Transverse colon (tissue), 4 donors: ENCODE data around the gene SLC22A3. TPM values are rescaled to one million over a fixed set of nuclear protein-coding genes. Genes with fewer than 3 reads are reported as not detected.

ENCODE experiments used
- DNase-seq: peaks from one replicate; pipeline ENCODE4 v3.0.0-alpha.2; 2019
- H3K27ac ChIP-seq, 4 donors: fragments of 200-600 bp; sonication (generic); 2 replicates each; pipeline ENCODE4 v1.5.1; 2016 to 2018; ENCODE audit warnings: inconsistent platforms in 4 of 4
- H3K27me3 ChIP-seq: fragments of 200-600 bp; sonication (generic); 2 replicates; pipeline ENCODE4 v1.5.1; 2017; ENCODE audit warnings: inconsistent platforms
- H3K36me3 ChIP-seq, 4 donors: fragments of 200-600 bp; sonication (generic); 2 replicates each; pipeline ENCODE4 v1.5.1; 2017 to 2019; ENCODE audit warnings: inconsistent platforms in 4 of 4
- H3K4me1 ChIP-seq, 4 donors: fragments of 200-600 bp; sonication (generic); 2 replicates each; pipeline ENCODE4 v1.5.1; 2017 to 2020; ENCODE audit warnings: inconsistent platforms in 4 of 4
- H3K4me3 ChIP-seq, 4 donors: fragments of 200-600 bp; sonication (generic); 1 replicate in 1 of 4; 2 replicates in 3 of 4; pipeline versions ENCODE4 v1.5.1 to v1.6.1; 2017 to 2019; ENCODE audit warnings: inconsistent platforms in 4 of 4
- H3K9me3 ChIP-seq, 2 donors: fragments of 200-600 bp; sonication (generic); 2 replicates each; pipeline ENCODE4 v1.5.1; 2017 to 2019; ENCODE audit warnings: inconsistent platforms in 2 of 2
- EP300 ChIP-seq: sonication (generic); formaldehyde crosslinking; IDR thresholded peaks from one replicate; pipeline ENCODE4 v1.6.1; 2017; ENCODE audit warnings: antibody characterized with exemption, low read depth
- POLR2A ChIP-seq: fragments of 450-650 bp; IDR thresholded peaks from one replicate; pipeline ENCODE4 v1.6.1; 2016; ENCODE audit warnings: antibody characterized with exemption, mild to moderate bottlenecking, moderate library complexity
- POLR2AphosphoS5 ChIP-seq, 3 donors: sonication (generic); formaldehyde crosslinking; IDR thresholded peaks; one replicate each; pipeline ENCODE4 v1.6.1; 2016; ENCODE audit warnings: antibody characterized with exemption in 3 of 3
- WGBS, 2 donors: methylation state at CpG; one replicate each; pipeline ENCODE4 v1.1.5; 2018; ENCODE audit warnings: low coverage in 1 of 2; 5-methylcytosine and 5-hydroxymethylcytosine counted together
- in situ Hi-C, 4 donors: fragments of 200-750 bp; cut with MboI; loops; one replicate each; pipeline versions ENCODE4 v1.15.0 to v1.15.1; 2017; ENCODE audit warnings: low sequenced_read_pairs in 3 of 4, low pct_ligation_motif_present in 1 of 4, low pct_unique_long_range_greater_than_20kb in 1 of 4
- intact Hi-C: fragments of 100-400 bp; cut with DNase I; formaldehyde crosslinking; loops from one replicate; pipeline ENCODE4 v1.15.1; 2023; ENCODE audit warnings: low total_unique reads
- total RNA-seq, 4 donors: library from RNA; depleted of rRNA; stranded (reverse); fragments of >200 nt; gene quantifications; one replicate each; pipeline ENCODE4 v1.1.0, GENCODE V29; 2016
- TF ChIP-seq, protein P1 (sequence below), 5 experiments: fragments of 200-600 bp in 3 of 5; fragments of 450-650 bp in 2 of 5; sonication (generic) in 3 of 5; IDR thresholded peaks; 1 replicate in 2 of 5; 2 replicates in 3 of 5; pipeline ENCODE4 v1.5.1; 2016 to 2017; ENCODE audit warnings: antibody characterized with exemption in 5 of 5, inconsistent platforms in 3 of 5, mild to moderate bottlenecking in 2 of 5, moderate library complexity in 1 of 5

The SLC22A3 gene
- total RNA-seq, 4 donors from 2014 or later, result 4.5 to 12.0 (median 6.9) TPM

DNA sequence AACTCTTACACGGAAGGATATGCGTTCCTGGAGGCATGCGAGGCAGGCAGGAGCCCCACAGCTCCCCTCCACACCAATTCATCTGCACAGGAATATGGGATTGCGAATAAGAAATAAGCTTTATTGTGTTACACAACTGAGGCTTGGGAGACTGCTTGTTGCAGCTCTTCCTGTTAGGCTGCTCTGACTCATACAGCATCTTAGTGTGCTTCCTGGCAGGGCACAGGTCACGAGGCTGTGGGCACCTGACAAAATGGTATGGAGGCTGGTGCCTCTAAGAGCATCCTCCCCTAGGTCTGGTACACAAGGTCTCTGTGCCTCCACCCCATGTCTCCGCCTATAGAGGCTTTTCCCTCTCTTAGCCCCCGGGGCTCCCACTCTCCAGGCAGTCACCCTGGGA lies 6.8 kb downstream of the SLC22A3 start:
- intact Hi-C loops (no loop called here), in situ Hi-C loops (no loop called here)
- peaks cover 0 to under 1% (median 0%) of the 10 kb centered on the region in 4 donors for H3K4me1 ChIP-seq
- no peak for DNase-seq
- H3K27ac ChIP-seq, result no peak overlapping the region
- H3K36me3 ChIP-seq, result no peaks in the 10 kb centered on the region
- H3K9me3 ChIP-seq, result no peaks in the 10 kb centered on the region
- TF ChIP-seq POLR2AphosphoS5 (IDR thresholded peaks at IDR 0.05), result no peak
- TF ChIP-seq, protein P1, sequence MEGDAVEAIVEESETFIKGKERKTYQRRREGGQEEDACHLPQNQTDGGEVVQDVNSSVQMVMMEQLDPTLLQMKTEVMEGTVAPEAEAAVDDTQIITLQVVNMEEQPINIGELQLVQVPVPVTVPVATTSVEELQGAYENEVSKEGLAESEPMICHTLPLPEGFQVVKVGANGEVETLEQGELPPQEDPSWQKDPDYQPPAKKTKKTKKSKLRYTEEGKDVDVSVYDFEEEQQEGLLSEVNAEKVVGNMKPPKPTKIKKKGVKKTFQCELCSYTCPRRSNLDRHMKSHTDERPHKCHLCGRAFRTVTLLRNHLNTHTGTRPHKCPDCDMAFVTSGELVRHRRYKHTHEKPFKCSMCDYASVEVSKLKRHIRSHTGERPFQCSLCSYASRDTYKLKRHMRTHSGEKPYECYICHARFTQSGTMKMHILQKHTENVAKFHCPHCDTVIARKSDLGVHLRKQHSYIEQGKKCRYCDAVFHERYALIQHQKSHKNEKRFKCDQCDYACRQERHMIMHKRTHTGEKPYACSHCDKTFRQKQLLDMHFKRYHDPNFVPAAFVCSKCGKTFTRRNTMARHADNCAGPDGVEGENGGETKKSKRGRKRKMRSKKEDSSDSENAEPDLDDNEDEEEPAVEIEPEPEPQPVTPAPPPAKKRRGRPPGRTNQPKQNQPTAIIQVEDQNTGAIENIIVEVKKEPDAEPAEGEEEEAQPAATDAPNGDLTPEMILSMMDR (IDR thresholded peaks at IDR 0.05), result no peak
- TF ChIP-seq EP300, result no peak
- TF ChIP-seq POLR2A, result no peak
- no peaks in the 10 kb centered on the region for H3K27me3 ChIP-seq
- H3K4me3 ChIP-seq, result no peak overlapping the region
- 73 to 88% methylated on average over 3 to 7 of the region's 7 CpGs for WGBS, 2 donors

DNA sequence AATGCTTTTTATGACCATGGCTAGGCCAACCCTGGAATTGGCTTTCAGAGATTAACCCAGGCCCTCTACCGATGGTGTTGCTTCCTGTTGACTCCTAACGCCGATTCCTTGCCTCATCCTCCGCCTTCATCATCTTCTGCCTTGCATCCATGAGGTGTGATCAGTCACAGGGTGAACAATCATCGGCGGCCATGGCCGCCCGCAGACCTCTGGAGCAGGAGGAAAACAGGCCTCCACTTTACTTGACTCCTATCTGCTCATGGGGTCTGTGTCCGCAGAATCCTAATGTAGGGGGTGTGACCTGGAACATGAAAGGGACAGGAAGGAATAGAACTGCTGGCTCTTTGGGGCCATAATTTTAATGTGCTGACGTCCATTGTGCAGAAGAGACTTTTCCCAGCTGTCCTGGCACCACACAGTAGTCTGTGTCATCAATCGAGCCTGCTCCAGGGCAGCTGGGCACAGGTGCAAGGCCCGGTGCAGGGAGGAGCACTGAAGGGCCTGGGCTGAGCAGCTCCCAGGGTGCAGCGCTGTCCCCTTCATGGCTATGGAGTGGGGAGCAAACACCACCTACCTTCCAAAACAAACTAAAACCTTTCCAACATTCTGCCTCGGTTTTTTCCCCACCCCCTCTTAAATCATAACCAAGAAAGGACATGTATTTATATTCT lies 8.0 kb downstream of the SLC22A3 start:
- in situ Hi-C loops, result no loop called here
- no peak overlapping the region for H3K4me3 ChIP-seq
- no peak overlapping the region for H3K27ac ChIP-seq
- no peaks in the 10 kb centered on the region for H3K9me3 ChIP-seq
- intact Hi-C loops, result no loop called here
- 71 to 78% methylated on average over 9 to 14 of the region's 14 CpGs for WGBS, 2 donors
- H3K27me3 ChIP-seq, result no peaks in the 10 kb centered on the region
- H3K4me1 ChIP-seq, result no peaks in the 10 kb centered on the region
- TF ChIP-seq EP300, result no peak
- TF ChIP-seq, protein P1 (IDR thresholded peaks at IDR 0.05), result no peak
- TF ChIP-seq POLR2AphosphoS5 (IDR thresholded peaks at IDR 0.05), result no peak
- TF ChIP-seq POLR2A, result no peak
- no peak for DNase-seq
- no peaks in the 10 kb centered on the region for H3K36me3 ChIP-seq

DNA sequence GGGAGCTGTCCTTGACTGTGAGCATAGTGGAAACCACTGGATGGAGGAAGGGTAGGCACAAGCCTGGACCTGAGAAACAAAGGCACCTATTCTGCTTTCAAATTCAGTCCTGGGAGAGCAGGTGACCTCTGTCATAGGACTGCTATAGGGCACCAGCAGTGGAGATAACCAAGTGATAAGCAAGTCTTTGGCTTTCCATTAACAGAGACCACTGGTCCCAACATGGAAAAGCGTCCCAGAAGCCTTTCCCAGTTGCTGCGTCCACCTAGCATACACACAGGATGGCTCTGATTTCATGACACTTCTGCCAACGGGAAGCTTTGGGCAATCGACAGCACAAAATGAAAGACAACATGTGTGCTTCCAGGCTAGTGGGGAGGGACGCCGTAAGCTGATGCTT lies 8.9 kb downstream of the SLC22A3 start:
- Histone ChIP-seq H3K27me3 (no peaks in the 10 kb centered on the region), H3K4me1 (no peaks in the 10 kb centered on the region), H3K4me3 (no peak overlapping the region), H3K9me3 (no peaks in the 10 kb centered on the region), H3K36me3 (no peaks in the 10 kb centered on the region), H3K27ac (no peak overlapping the region)
- in situ Hi-C loops (no loop called here), intact Hi-C loops (no loop called here)
- TF ChIP-seq POLR2AphosphoS5 (IDR thresholded peaks at IDR 0.05), result no peak
- TF ChIP-seq EP300, result no peak
- TF ChIP-seq POLR2A, result no peak
- DNase-seq, result no peak
- 85% methylated on average over 6 of the region's 6 CpGs; no CpG with 5 or more reads in 1 of the 2 donors for WGBS, 2 donors

DNA sequence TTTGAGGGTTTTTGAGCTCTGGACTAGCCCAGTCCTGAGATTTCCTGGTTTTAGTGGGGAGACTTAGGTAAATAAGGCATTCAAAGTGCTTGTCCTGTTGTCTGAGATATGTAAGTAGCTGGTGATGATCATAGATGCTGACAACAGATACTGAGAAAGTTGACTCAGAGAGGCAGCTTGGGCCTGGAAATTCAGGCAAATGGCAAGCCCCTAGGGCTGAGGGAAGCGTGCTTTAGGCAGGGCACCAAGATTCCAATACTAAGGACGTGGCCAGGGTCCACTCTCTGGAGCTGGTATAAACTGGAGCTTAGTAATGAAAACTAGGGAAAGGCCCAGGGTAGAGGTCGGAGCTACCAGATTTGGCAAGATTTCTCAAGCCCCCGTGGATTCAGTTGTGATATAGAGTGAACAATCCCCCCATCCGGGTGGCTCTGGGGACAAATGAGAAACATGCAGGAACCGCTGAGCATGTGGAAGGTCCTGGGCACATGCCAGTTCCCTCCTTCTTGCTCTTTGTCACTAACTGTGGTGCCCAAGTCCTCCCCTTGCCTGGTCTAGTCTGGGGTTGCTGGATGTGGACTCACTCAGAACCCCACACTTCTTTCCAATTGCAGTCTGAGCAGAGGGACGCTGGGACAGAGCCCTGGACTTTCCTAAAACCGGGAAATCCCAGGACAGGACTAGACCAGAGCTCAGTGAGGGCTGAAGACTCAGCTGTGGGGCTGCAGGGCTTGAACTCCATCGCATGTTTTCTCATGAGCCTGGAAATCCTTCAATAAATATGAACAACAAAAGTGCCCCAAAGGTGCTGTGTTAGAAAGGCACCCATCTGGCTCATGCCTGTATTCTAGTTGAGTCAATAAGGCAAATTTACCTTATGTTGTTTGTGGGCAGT lies 10.3 kb downstream of the SLC22A3 start:
- in situ Hi-C loops (no loop called here), intact Hi-C loops (no loop called here)
- H3K27ac ChIP-seq, result no peak overlapping the region
- H3K4me3 ChIP-seq, result no peak overlapping the region
- H3K4me1 ChIP-seq, result no peaks in the 10 kb centered on the region
- DNase-seq, result no peak
- no peaks in the 10 kb centered on the region for H3K36me3 ChIP-seq
- TF ChIP-seq POLR2AphosphoS5 (IDR thresholded peaks at IDR 0.05) (no peak), POLR2A (no peak), EP300 (no peak)
- TF ChIP-seq, protein P1 (IDR thresholded peaks at IDR 0.05), result no peak
- no peaks in the 10 kb centered on the region for H3K9me3 ChIP-seq
- no peaks in the 10 kb centered on the region for H3K27me3 ChIP-seq
- 76% methylated on average over 9 of the region's 9 CpGs; no CpG with 5 or more reads in 1 of the 2 donors for WGBS, 2 donors
